HG02884 (cell line): Measurements from ENCODE around the gene SZT2.

ENCODE experiments used
- ATAC-seq: cut with Tn5 transposase; IDR thresholded peaks from one replicate; pipeline ENCODE4 v1.9.1; 2021; ENCODE audit warnings: mild to moderate bottlenecking, moderate library complexity; ENCODE audit not compliant: unreplicated experiment

The SZT2 gene

GRCh38 chr1:43389326-43390313 lies at the start of gene SZT2, which contains the start of gene MED8:
Gene SZT2 (plus strand): TSS chr1:43389899. CDS start chr1:43389969, 70 bp downstream.
Gene MED8 (minus strand): TSS chr1:43389800. CDS start chr1:43389764, 36 bp downstream.
- ATAC-seq = peak; percentile 87

GRCh38 chr1:43340559-43340958 lies 49.1 kb upstream of the SZT2 start:
- no peak for ATAC-seq

GRCh38 chr1:43344267-43344850 lies 45.3 kb upstream of the SZT2 start:
- ATAC-seq = no peak

- no peak for ATAC-seq
Measured at GRCh38 chr1:43345120-43345519, 44.6 kb upstream of the SZT2 start.

- no peak for ATAC-seq
Measured at GRCh38 chr1:43346636-43347035, 43.1 kb upstream of the SZT2 start.

GRCh38 chr1:43348343-43348808 lies 41.3 kb upstream of the SZT2 start:
- no peak for ATAC-seq

GRCh38 chr1:43348809-43349593 lies 40.7 kb upstream of the SZT2 start:
- no peak for ATAC-seq

GRCh38 chr1:43349594-43350306 lies 39.9 kb upstream of the SZT2 start:
- no peak for ATAC-seq

- ATAC-seq = no peak
Measured at GRCh38 chr1:43350976-43351375, 38.7 kb upstream of the SZT2 start.

GRCh38 chr1:43351421-43352350 lies 38.0 kb upstream of the SZT2 start:
- no peak for ATAC-seq

GRCh38 chr1:43352351-43352705 lies 37.4 kb upstream of the SZT2 start:
- no peak for ATAC-seq

- no peak for ATAC-seq
Measured at GRCh38 chr1:43352881-43353280, 36.8 kb upstream of the SZT2 start.

- no peak for ATAC-seq
Measured at GRCh38 chr1:43354471-43354870, 35.2 kb upstream of the SZT2 start.

- no peak for ATAC-seq
Measured at GRCh38 chr1:43354936-43355335, 34.8 kb upstream of the SZT2 start.

GRCh38 chr1:43357251-43357650 lies 32.4 kb upstream of the SZT2 start:
- ATAC-seq = no peak

GRCh38 chr1:43358121-43358745 lies 31.5 kb upstream of the SZT2 start:
- peak; percentile 10 for ATAC-seq

GRCh38 chr1:43358746-43359693 lies 30.7 kb upstream of the SZT2 start, which contains the start of gene CDC20:
Gene CDC20 (plus strand): TSS chr1:43358981. CDS start chr1:43359216, 235 bp downstream.
- ATAC-seq = peak; percentile 93

- no peak for ATAC-seq
Measured at GRCh38 chr1:43359696-43360095, 30.0 kb upstream of the SZT2 start.
